ENCODE measurements around the gene VAV2. TPM values are rescaled to one million over a fixed set of nuclear protein-coding genes. Genes with fewer than 3 reads are reported as not detected.

Gene VAV2
- total RNA-seq, 1 experiment from 2014 or later: 30.7 TPM

DNA sequence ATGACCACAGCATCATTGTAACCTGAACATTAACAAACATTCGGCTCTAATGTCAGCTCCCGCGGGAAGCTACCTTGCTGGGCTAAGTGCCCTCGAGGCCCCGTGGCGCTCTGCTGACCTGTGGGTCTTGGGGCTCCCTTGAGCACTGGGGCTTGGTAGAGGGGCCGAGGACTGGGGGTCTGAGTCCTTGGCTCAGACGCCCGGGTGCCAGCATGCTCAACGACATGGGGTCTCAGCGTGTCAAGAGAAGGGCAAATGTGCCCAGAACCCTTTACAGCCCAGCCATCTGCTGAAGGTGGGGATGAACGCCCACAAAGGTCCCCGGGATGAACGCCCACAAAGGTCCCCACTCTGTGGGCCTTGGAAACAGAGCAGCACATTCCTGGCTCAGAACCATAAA lies 214.3 kb downstream of the VAV2 start:
- no TSS peak for BruUV-seq (replicated peaks)
- CTCF ChIA-PET: no interaction called here
- H3K9me3 Mint-ChIP-seq (ENCODE audit: low read depth, unreplicated experiment): no peaks in the 10 kb centered on the region

DNA sequence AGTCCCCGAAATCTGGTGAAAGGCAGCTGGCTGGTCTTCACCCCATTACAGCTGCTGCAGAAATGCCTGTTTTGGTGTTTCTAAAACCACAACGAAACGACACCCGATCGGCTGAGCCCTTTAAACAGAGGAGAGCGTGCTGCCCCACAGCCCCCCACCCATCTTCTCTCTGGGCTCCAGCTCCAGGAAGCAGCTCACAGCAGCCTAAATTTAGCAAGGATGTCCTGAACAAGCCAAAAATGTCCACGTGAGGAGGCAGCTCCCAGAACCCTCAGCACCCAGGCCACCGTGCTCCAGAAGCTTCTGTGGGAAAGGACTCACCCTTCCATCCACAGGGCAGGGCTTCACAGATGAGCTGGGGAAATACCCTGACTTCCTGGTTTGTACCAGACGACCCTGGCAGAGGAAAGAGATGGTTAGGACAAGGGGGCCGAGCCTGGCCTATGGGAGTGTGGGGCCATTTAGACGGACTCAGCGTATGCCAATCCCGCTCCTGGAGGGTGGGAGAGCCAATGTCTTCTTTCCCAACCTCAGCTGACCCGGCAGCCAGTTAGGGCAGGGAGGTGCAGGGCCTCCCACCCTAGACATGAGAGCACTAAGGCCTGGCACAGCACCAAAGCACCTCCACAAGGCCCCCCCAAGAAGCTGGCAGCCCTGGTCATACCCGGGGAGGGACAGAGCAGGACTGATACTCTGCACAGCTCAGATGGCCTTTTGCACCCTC lies 214.9 kb downstream of the VAV2 start:
- Mint-ChIP-seq H3K36me3 (ENCODE audit: insufficient read depth, unreplicated experiment) (no peaks in the 10 kb centered on the region), H3K27ac (ENCODE audit: unreplicated experiment) (no peak overlapping the region)
- no TSS peak for BruUV-seq (replicated peaks)

More for the DNA sequence above, 214.3 kb downstream of the VAV2 start:
- H3K36me3 Mint-ChIP-seq (ENCODE audit: insufficient read depth, unreplicated experiment): peaks cover 2% of the 10 kb centered on the region
- TF ChIP-seq, protein P1, sequence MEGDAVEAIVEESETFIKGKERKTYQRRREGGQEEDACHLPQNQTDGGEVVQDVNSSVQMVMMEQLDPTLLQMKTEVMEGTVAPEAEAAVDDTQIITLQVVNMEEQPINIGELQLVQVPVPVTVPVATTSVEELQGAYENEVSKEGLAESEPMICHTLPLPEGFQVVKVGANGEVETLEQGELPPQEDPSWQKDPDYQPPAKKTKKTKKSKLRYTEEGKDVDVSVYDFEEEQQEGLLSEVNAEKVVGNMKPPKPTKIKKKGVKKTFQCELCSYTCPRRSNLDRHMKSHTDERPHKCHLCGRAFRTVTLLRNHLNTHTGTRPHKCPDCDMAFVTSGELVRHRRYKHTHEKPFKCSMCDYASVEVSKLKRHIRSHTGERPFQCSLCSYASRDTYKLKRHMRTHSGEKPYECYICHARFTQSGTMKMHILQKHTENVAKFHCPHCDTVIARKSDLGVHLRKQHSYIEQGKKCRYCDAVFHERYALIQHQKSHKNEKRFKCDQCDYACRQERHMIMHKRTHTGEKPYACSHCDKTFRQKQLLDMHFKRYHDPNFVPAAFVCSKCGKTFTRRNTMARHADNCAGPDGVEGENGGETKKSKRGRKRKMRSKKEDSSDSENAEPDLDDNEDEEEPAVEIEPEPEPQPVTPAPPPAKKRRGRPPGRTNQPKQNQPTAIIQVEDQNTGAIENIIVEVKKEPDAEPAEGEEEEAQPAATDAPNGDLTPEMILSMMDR (IDR thresholded peaks at IDR 0.05; ENCODE audit: unreplicated experiment): no peak
- intact Hi-C loops (cut with micrococcal nuclease; ENCODE audit: unreplicated experiment): no loop called here
- no peak overlapping the region for H3K4me3 Mint-ChIP-seq (ENCODE audit: low read depth, unreplicated experiment)
- no peaks in the 10 kb centered on the region for H3K27me3 Mint-ChIP-seq (ENCODE audit: unreplicated experiment)
- H3K4me1 Mint-ChIP-seq (ENCODE audit: low read depth, unreplicated experiment): no peaks in the 10 kb centered on the region
- H3K27ac Mint-ChIP-seq (ENCODE audit: unreplicated experiment): no peak overlapping the region
- no peak for DNase-seq

DNA sequence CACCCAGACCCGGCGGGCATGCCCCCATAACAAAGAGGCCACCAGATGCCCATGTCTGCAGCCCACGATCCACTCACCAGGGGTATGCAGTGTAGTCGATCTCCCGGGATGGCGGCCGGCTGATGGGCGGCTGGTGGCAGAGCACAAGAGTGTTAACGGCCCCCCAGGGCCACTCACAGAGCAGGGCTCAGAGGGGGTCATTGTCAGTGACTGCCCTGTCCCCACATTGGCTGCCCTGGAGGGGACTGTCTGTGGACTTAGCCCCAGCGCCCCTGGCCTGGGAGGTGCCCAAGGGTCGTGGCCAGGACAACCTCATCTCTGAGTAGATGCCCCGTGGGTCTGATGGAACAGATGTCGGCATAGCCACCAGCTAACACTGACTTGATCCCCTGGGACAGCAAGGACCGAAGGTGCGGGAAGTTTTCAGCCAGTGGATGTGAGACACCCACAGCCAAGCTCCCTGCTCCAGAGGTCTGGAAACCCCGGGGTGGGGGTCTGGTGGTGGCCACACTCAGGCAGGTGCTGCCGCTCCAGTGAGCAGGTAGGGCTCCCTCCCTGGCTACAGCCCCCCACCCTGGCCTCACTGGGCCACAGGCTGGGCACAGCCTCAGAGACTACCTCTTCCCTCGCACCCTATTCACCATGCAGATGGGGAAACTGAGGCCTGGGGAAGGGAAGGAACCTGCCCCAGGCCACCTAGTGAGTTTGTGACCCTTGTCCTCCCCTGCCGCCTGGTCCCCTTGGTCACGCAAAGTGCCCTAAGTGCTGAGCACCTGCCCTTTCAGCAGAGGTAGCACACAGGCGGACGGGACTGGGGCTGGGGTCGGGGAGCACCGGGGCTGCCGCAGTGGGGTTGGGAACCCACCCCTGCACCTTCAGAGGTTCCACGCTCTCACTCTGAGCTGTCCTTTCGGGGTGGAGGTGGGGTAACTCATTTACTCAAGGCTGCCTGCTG lies 215.9 kb downstream of the VAV2 start:
- H3K27ac Mint-ChIP-seq (ENCODE audit: unreplicated experiment): no peak overlapping the region
- BruUV-seq (replicated peaks): no TSS peak
- intact Hi-C loops (cut with micrococcal nuclease; ENCODE audit: unreplicated experiment): no loop called here
- H3K4me3 Mint-ChIP-seq (ENCODE audit: low read depth, unreplicated experiment): no peak overlapping the region
- CTCF ChIA-PET: no interaction called here
- H3K36me3 Mint-ChIP-seq (ENCODE audit: insufficient read depth, unreplicated experiment): no peaks in the 10 kb centered on the region
- DNase-seq: no peak
- H3K9me3 Mint-ChIP-seq (ENCODE audit: low read depth, unreplicated experiment): no peaks in the 10 kb centered on the region
- no peaks in the 10 kb centered on the region for H3K27me3 Mint-ChIP-seq (ENCODE audit: unreplicated experiment)
- TF ChIP-seq, protein P1 (IDR thresholded peaks at IDR 0.05; ENCODE audit: unreplicated experiment): no peak
- no peaks in the 10 kb centered on the region for H3K4me1 Mint-ChIP-seq (ENCODE audit: low read depth, unreplicated experiment)

More for the DNA sequence above, 214.9 kb downstream of the VAV2 start:
- no peaks in the 10 kb centered on the region for H3K27me3 Mint-ChIP-seq (ENCODE audit: unreplicated experiment)
- TF ChIP-seq, protein P1 (IDR thresholded peaks at IDR 0.05; ENCODE audit: unreplicated experiment): no peak
- H3K4me1 Mint-ChIP-seq (ENCODE audit: low read depth, unreplicated experiment): no peaks in the 10 kb centered on the region
- CTCF ChIA-PET: no interaction called here
- no peak overlapping the region for H3K4me3 Mint-ChIP-seq (ENCODE audit: low read depth, unreplicated experiment)
- DNase-seq: no peak
- H3K9me3 Mint-ChIP-seq (ENCODE audit: low read depth, unreplicated experiment): no peaks in the 10 kb centered on the region
- intact Hi-C loops (cut with micrococcal nuclease; ENCODE audit: unreplicated experiment): no loop called here

DNA sequence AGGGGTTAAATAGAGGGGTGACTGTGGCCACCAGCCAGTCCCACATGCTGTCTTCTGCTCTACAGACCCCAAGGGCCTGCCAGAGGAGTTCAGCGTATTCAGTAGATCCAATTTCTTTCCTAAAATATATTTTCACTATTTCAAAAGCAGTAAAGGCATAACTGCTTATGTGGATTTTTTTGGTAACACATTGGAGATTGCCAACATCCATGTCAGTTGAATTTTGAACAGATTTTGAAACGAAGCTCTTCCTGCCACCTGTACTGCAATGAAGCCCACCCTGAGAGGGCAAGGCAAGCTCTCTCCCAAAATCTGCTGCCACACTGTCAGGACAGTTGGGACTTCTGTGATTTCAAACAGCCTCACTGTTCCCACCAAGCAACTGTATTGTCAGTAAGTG lies 216.8 kb downstream of the VAV2 start:
- Mint-ChIP-seq H3K27me3 (ENCODE audit: unreplicated experiment) (no peaks in the 10 kb centered on the region), H3K4me1 (ENCODE audit: low read depth, unreplicated experiment) (no peaks in the 10 kb centered on the region), H3K36me3 (ENCODE audit: insufficient read depth, unreplicated experiment) (peaks cover 4% of the 10 kb centered on the region), H3K9me3 (ENCODE audit: low read depth, unreplicated experiment) (no peaks in the 10 kb centered on the region), H3K4me3 (ENCODE audit: low read depth, unreplicated experiment) (no peak overlapping the region), H3K27ac (ENCODE audit: unreplicated experiment) (no peak overlapping the region)
- TF ChIP-seq, protein P1 (IDR thresholded peaks at IDR 0.05; ENCODE audit: unreplicated experiment): no peak
- intact Hi-C loops (cut with micrococcal nuclease; ENCODE audit: unreplicated experiment): no loop called here
- CTCF ChIA-PET: no interaction called here
- no TSS peak for BruUV-seq (replicated peaks)
- DNase-seq: no peak

All from Calu3 (cell line).